Lower leg skin (tissue), 3 donors: ENCODE results near the gene IBSP.

Experiments
- POLR2A ChIP-seq, 2 donors: fragments of 450-650 bp; IDR thresholded peaks; one replicate each; pipeline ENCODE4 v1.6.1; 2016 to 2017; ENCODE audit warnings: antibody characterized with exemption in 2 of 2, mild to moderate bottlenecking in 1 of 2, moderate library complexity in 1 of 2
- TF ChIP-seq, protein P1 (sequence below), 3 donors: fragments of 450-650 bp; IDR thresholded peaks; one replicate each; pipeline ENCODE4 v1.5.1; 2016; ENCODE audit warnings: antibody characterized with exemption in 3 of 3, mild to moderate bottlenecking in 3 of 3, moderate library complexity in 2 of 3

DNA sequence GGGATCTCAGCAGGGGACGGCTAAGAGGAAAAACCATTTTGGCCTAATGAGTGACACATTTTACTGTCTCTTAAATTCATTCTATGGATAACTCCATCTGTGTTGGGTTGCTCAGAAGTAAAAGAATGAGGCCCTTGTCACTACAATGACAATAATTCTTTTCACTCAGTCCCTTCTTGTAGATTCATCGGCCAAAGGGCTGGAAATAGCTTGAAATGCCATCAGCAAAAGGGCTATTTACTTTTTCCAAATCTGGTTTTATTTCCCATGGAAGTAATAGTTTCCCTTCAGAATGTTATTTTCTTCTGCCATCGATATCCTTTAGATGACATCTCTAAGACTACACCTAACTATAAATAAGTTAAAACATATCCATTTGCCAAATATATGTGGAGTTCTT, 40.8 kb downstream of the IBSP start:
- TF ChIP-seq POLR2A (IDR thresholded peaks at IDR 0.05) = no peak
- TF ChIP-seq, protein P1, sequence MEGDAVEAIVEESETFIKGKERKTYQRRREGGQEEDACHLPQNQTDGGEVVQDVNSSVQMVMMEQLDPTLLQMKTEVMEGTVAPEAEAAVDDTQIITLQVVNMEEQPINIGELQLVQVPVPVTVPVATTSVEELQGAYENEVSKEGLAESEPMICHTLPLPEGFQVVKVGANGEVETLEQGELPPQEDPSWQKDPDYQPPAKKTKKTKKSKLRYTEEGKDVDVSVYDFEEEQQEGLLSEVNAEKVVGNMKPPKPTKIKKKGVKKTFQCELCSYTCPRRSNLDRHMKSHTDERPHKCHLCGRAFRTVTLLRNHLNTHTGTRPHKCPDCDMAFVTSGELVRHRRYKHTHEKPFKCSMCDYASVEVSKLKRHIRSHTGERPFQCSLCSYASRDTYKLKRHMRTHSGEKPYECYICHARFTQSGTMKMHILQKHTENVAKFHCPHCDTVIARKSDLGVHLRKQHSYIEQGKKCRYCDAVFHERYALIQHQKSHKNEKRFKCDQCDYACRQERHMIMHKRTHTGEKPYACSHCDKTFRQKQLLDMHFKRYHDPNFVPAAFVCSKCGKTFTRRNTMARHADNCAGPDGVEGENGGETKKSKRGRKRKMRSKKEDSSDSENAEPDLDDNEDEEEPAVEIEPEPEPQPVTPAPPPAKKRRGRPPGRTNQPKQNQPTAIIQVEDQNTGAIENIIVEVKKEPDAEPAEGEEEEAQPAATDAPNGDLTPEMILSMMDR (IDR thresholded peaks at IDR 0.05) = no peak
